Gastroesophageal sphincter (tissue), 3 donors: Measurements from ENCODE around the gene EXOC3L2.

Experiments used
- EP300 ChIP-seq: sonication (generic); formaldehyde crosslinking; IDR thresholded peaks from one replicate; pipeline ENCODE4 v1.6.1; 2017; ENCODE audit warnings: antibody characterized with exemption, mild to moderate bottlenecking
- POLR2A ChIP-seq, 2 donors: fragments of 450-650 bp; IDR thresholded peaks; one replicate each; pipeline ENCODE4 v1.6.1; 2017; ENCODE audit warnings: antibody characterized with exemption in 2 of 2, mild to moderate bottlenecking in 2 of 2, moderate library complexity in 1 of 2
- POLR2AphosphoS5 ChIP-seq: sonication (generic); formaldehyde crosslinking; IDR thresholded peaks from one replicate; pipeline ENCODE4 v1.6.1; 2017; ENCODE audit warnings: antibody characterized with exemption
- TF ChIP-seq, protein P1 (sequence below), 4 experiments: fragments of 200-600 bp in 2 of 4; fragments of 450-650 bp in 2 of 4; sonication (generic) in 1 of 4; IDR thresholded peaks; one replicate each; pipeline ENCODE4 v1.5.1; 2017 to 2019; ENCODE audit warnings: antibody characterized with exemption in 4 of 4, mild to moderate bottlenecking in 2 of 4, moderate library complexity in 2 of 4

DNA sequence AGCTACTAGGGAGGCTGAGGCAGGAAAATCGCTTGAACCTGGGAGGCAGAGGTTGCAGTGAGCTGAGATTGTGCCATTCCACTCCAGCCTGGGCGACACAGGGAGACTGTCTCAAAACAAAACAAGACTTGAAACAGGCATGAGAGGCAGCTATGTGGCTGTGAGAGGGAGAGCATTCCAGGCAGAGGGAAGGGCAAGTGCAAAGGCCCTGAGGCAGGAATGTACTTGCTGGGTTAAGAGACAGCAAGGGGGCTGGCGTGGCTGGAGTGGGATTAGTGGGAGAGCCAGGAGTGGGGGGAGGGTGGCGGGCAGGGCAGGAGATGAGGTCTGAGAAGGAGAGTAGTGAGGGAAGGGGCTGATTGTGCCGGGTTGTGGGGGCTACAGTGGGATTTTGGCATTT, 21.3 kb downstream of the EXOC3L2 start:
- TF ChIP-seq, protein P1, sequence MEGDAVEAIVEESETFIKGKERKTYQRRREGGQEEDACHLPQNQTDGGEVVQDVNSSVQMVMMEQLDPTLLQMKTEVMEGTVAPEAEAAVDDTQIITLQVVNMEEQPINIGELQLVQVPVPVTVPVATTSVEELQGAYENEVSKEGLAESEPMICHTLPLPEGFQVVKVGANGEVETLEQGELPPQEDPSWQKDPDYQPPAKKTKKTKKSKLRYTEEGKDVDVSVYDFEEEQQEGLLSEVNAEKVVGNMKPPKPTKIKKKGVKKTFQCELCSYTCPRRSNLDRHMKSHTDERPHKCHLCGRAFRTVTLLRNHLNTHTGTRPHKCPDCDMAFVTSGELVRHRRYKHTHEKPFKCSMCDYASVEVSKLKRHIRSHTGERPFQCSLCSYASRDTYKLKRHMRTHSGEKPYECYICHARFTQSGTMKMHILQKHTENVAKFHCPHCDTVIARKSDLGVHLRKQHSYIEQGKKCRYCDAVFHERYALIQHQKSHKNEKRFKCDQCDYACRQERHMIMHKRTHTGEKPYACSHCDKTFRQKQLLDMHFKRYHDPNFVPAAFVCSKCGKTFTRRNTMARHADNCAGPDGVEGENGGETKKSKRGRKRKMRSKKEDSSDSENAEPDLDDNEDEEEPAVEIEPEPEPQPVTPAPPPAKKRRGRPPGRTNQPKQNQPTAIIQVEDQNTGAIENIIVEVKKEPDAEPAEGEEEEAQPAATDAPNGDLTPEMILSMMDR (IDR thresholded peaks at IDR 0.05), result no peak
- TF ChIP-seq POLR2A (IDR thresholded peaks at IDR 0.05) (no peak), POLR2AphosphoS5 (no peak), EP300 (no peak)
